ENCODE data around the gene ASXL1.

- TF ChIP-seq EZH2 (IDR thresholded peaks at IDR 0.05; ENCODE audit: borderline replicate concordance, low read length) = no peak
- TF ChIP-seq, protein P1, sequence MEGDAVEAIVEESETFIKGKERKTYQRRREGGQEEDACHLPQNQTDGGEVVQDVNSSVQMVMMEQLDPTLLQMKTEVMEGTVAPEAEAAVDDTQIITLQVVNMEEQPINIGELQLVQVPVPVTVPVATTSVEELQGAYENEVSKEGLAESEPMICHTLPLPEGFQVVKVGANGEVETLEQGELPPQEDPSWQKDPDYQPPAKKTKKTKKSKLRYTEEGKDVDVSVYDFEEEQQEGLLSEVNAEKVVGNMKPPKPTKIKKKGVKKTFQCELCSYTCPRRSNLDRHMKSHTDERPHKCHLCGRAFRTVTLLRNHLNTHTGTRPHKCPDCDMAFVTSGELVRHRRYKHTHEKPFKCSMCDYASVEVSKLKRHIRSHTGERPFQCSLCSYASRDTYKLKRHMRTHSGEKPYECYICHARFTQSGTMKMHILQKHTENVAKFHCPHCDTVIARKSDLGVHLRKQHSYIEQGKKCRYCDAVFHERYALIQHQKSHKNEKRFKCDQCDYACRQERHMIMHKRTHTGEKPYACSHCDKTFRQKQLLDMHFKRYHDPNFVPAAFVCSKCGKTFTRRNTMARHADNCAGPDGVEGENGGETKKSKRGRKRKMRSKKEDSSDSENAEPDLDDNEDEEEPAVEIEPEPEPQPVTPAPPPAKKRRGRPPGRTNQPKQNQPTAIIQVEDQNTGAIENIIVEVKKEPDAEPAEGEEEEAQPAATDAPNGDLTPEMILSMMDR (IDR thresholded peaks at IDR 0.05; ENCODE audit: low read length) = no peak
These were observed 93.7 kb downstream of the ASXL1 start for GRCh38 chr20:32451682-32452461.
